ENCODE results near the gene PDLIM5.

GRCh38 chr4:94430406-94430805 is 21.3 kb upstream of the PDLIM5 start:
- no peak for TF ChIP-seq HDAC6 (IDR thresholded peaks at IDR 0.05; ENCODE audit: low read depth, low read length)
- TF ChIP-seq POLR2A (IDR thresholded peaks at IDR 0.05; ENCODE audit: control extremely low read depth in 1 of 2, low read depth in 2 of 2, low read length in 2 of 2), result no peak
- no peak for TF ChIP-seq CTCF (IDR thresholded peaks at IDR 0.05; ENCODE audit: control extremely low read depth in 1 of 3, insufficient read depth in 1 of 3, low read depth in 1 of 3, low read length in 3 of 3)
- TF ChIP-seq EGR1 (IDR thresholded peaks at IDR 0.05; ENCODE audit: borderline replicate concordance, low read depth, low read length), result no peak
- TF ChIP-seq E2F6 (IDR thresholded peaks at IDR 0.05), result no peak
- no peak for TF ChIP-seq CEBPB (IDR thresholded peaks at IDR 0.05; ENCODE audit: low read depth, low read length)
- TF ChIP-seq EP300 (IDR thresholded peaks at IDR 0.05; ENCODE audit: borderline replicate concordance in 1 of 2, low read depth in 2 of 2, low read length in 2 of 2), result no peak
- no peak for TF ChIP-seq POLR2AphosphoS5 (IDR thresholded peaks at IDR 0.05; ENCODE audit: low read depth, low read length)

All from H1 (cell line).